HG02938 (cell line): Measurements from ENCODE around the gene ADORA2A.
"Not testable (repeated sequence)": the region's sequence is repeated elsewhere in the genome, so short reads cannot be mapped to it uniquely, and the experiment has no call there.

ENCODE experiments used
- ATAC-seq: cut with Tn5 transposase; IDR thresholded peaks from one replicate; pipeline ENCODE4 v1.9.1; 2021; ENCODE audit warnings: mild to moderate bottlenecking, moderate library complexity; ENCODE audit not compliant: unreplicated experiment

Gene ADORA2A

DNA sequence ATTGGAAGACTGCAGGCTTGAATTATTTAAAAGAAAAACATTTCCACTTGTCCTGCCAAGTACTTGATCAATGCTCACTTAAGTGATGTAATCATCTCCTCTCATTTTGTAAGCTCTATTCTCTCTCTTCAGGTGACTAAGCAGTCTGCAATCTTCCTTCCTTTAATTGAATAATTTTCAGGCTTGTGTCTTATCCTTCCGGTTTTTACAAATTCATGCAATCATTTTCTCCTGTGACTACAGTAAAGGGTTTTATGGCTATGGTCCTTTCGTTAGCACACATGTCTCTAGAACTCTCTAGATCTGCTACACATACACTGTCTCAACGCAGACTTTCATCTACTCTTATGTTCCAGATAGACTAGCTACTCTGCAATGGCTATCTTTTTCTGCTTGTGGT is 55.2 kb downstream of the ADORA2A start:
- ATAC-seq, result no peak

GRCh38 chr22:24482998-24483397 is 55.6 kb downstream of the ADORA2A start:
- no peak for ATAC-seq

GRCh38 chr22:24483976-24484545 is 56.7 kb downstream of the ADORA2A start:
- no peak for ATAC-seq

DNA sequence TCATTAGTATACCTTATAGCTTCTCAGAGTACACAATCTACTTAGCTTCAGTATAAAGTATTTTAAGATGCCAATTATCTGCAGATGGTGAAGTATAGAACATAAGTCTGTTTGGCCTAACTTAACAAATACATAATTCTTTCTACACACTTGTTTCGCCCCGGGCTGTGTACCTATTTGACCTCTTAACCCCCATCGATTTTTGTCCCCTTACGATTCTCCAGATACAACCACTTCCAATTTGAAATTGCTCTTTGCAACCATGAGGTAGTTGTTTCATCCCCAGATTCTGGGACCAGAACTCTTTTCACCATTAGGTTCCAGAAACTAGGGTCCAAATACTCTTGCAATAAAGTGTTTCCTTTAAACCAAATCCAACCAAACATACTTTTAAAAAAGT is 57.8 kb downstream of the ADORA2A start:
- no peak for ATAC-seq

DNA sequence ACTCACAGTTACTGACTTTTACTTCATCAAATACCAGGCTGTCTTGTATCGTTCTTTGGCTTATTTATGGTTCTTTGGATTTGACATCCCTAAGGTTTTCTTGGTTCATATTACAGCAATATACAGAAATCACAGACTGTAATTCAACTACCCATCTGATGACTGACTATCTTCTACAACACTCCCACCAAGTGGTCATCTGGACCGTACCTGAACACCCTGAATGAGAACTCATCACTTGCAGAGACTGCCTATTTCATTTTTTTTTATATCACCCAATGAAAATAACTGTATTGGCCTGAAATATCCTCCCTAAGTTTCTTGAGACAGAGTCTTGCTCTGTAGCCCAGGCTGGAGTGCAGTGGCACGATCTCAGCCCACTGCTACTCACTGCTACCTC is 58.2 kb downstream of the ADORA2A start:
- no peak for ATAC-seq

- ATAC-seq, result no peak
Observed at GRCh38 chr22:24486501-24486921, 59.1 kb downstream of the ADORA2A start.

DNA sequence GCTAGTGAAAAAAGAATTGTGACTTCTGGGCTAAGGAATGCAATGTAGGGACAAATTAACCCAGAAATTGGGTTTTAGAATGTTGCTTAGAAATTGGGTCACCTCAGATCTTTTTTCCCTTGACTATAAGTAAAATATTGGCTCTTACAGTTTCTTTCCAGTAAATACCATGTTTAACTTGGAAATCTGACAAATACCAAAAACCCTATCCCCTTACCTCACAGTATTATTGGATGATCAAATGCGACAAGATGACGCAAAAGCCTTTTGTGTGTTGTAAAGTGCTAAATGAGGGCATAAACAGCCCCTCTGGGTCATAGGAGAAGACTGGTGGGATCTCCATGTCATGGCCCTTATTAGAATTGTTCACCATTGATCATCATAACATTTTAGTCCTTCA is 61.6 kb downstream of the ADORA2A start:
- no peak for ATAC-seq

DNA sequence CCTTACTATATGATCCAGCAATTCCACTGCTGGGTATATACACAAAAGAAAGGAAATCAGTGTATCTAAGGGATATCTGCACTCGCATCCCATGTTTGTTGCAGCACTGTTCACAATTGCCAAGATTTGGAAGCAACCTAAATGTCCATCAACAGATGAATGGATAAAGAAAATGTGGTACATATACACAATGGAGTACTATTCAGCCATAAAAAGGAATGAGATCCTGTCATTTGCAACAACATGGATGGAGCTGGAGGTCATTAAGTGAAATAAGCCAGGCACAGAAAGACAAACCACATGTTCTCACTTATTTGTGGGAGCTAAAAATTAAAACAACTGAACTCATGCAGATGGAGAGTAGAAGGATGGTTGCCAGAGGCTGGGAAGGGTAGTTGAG is 62.0 kb downstream of the ADORA2A start:
- ATAC-seq, result not testable (repeated sequence)
